ENCODE measurements around the gene MBD3L3. TPM values are rescaled to one million over a fixed set of nuclear protein-coding genes. Genes with fewer than 3 reads are reported as not detected.
A peak's percentile ranks its signal among the peaks of the same experiment; 100 is the strongest.
"Not testable (repeated sequence)": the region's sequence is repeated elsewhere in the genome, so short reads cannot be mapped to it uniquely, and the experiment has no call there.

The MBD3L3 gene
- total and polyA plus RNA-seq, 5 donors from 2014 or later, result not detected

- Mint-ChIP-seq H3K9me3 (peaks cover 0 to 5% (median 0%) of the 10 kb centered on the region in 7 donors), H3K27me3 (peaks cover 4% of the 10 kb centered on the region), H3K27ac (peak overlapping the region; percentile 92 to 98 (median 97)), H3K4me3 (peak overlapping the region; percentile 94 to 99 (median 96)), H3K36me3 (peaks cover 21% of the 10 kb centered on the region), H3K4me1 (peaks cover 0 to 37% (median 14%) of the 10 kb centered on the region in 4 donors)
- peak overlapping the region; percentile 92 for H3K27ac ChIP-seq (ENCODE audit: insufficient read depth, low read length, poor library complexity, severe bottlenecking)
- H3K4me3 ChIP-seq (ENCODE audit: low read depth, low read length), result peak overlapping the region; percentile 94
- no peaks in the 10 kb centered on the region for H3K27me3 ChIP-seq (ENCODE audit: control insufficient read depth, insufficient read depth, low read length)
- ATAC-seq (ENCODE audit: low read depth in 2 of 2) (peak; percentile 0 to 3), DNase-seq (no peak)
- peaks cover 32% of the 10 kb centered on the region for H3K36me3 ChIP-seq (ENCODE audit: control insufficient read depth, insufficient read depth, low read length)
- H3K4me1 ChIP-seq (ENCODE audit: control insufficient read depth, insufficient read depth, low read length, poor library complexity, severe bottlenecking), result peaks cover 12% of the 10 kb centered on the region
- peaks cover 0 to 3% of the 10 kb centered on the region in 2 experiments for H3K9me3 ChIP-seq (ENCODE audit: control insufficient read depth in 2 of 2, low read length in 2 of 2)
Measured at GRCh38 chr19:7069904-7070226, 11.4 kb upstream of the MBD3L3 start.

- peaks cover 27% of the 10 kb centered on the region for H3K36me3 ChIP-seq (ENCODE audit: control insufficient read depth, insufficient read depth, low read length)
- Mint-ChIP-seq H3K9me3 (peaks cover 0 to 3% (median 0%) of the 10 kb centered on the region in 7 donors), H3K27me3 (peaks cover 4% of the 10 kb centered on the region), H3K27ac (peak within 1 kb of the TSS; percentile 92 to 98 (median 97)), H3K4me3 (peak within 1 kb of the TSS; percentile 94 to 99 (median 96)), H3K36me3 (peaks cover 18% of the 10 kb centered on the region), H3K4me1 (peaks cover 0 to 35% (median 14%) of the 10 kb centered on the region in 4 donors)
- peak within 1 kb of the TSS; percentile 94 for H3K4me3 ChIP-seq (ENCODE audit: low read depth, low read length)
- peak within 1 kb of the TSS; percentile 92 for H3K27ac ChIP-seq (ENCODE audit: insufficient read depth, low read length, poor library complexity, severe bottlenecking)
- H3K27me3 ChIP-seq (ENCODE audit: control insufficient read depth, insufficient read depth, low read length), result no peaks in the 10 kb centered on the region
- ATAC-seq (ENCODE audit: low read depth in 2 of 2) (peak; percentile 96 to 98), DNase-seq (peak; percentile 97 to 99 (median 99))
- peaks cover 12% of the 10 kb centered on the region for H3K4me1 ChIP-seq (ENCODE audit: control insufficient read depth, insufficient read depth, low read length, poor library complexity, severe bottlenecking)
- peaks cover 0 to 3% of the 10 kb centered on the region in 2 experiments for H3K9me3 ChIP-seq (ENCODE audit: control insufficient read depth in 2 of 2, low read length in 2 of 2)
Measured at GRCh38 chr19:7069042-7069903, 10.8 kb upstream of the MBD3L3 start, which contains the start of gene ZNF557. Gene ZNF557 (plus strand): TSS chr19:7069703. CDS start chr19:7075075, 5,372 bp downstream.

- peak overlapping the region; percentile 94 to 99 (median 96) for H3K4me3 Mint-ChIP-seq
- H3K4me3 ChIP-seq (ENCODE audit: low read depth, low read length), result peak overlapping the region; percentile 37
- H3K4me1 Mint-ChIP-seq, result peaks cover 0 to 32% (median 13%) of the 10 kb centered on the region in 4 donors
- no peak overlapping the region for H3K27ac ChIP-seq (ENCODE audit: insufficient read depth, low read length, poor library complexity, severe bottlenecking)
- ATAC-seq (ENCODE audit: low read depth in 2 of 2) (no peak), DNase-seq (no peak)
- peaks cover 0 to 3% (median 0%) of the 10 kb centered on the region in 7 donors for H3K9me3 Mint-ChIP-seq
- peaks cover 23% of the 10 kb centered on the region for H3K36me3 ChIP-seq (ENCODE audit: control insufficient read depth, insufficient read depth, low read length)
- H3K4me1 ChIP-seq (ENCODE audit: control insufficient read depth, insufficient read depth, low read length, poor library complexity, severe bottlenecking), result peaks cover 12% of the 10 kb centered on the region
- no peaks in the 10 kb centered on the region for H3K27me3 ChIP-seq (ENCODE audit: control insufficient read depth, insufficient read depth, low read length)
- H3K36me3 Mint-ChIP-seq, result peaks cover 14% of the 10 kb centered on the region
- peaks cover 4% of the 10 kb centered on the region for H3K27me3 Mint-ChIP-seq
- peaks cover 0 to 3% of the 10 kb centered on the region in 2 experiments for H3K9me3 ChIP-seq (ENCODE audit: control insufficient read depth in 2 of 2, low read length in 2 of 2)
- H3K27ac Mint-ChIP-seq, result peak overlapping the region in 1 of 3 donors; percentile 98
Measured at GRCh38 chr19:7068599-7068998, 10.1 kb upstream of the MBD3L3 start.

DNA sequence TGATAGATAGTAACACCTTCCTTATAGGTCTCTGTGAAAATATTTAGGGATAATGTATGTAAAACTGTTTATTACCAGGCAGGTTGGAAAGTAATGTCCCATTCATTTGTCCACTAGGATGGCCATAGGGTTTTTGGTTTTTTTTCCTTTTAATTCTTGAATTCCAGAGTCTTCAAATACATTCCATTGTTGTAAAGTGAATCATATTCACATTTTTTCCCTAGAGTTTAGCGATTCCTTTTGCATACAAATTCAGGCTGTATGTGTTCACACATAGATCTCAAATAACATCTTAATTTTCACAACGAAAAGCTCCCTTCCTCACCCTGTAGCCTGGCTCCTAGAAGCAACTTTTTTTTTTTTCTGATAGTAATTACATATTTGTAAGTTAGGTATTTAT is 9.2 kb upstream of the MBD3L3 start:
- Histone ChIP-seq H3K9me3 (ENCODE audit: control insufficient read depth in 2 of 2, low read length in 2 of 2) (peaks cover 0 to 3% of the 10 kb centered on the region in 2 experiments), H3K36me3 (ENCODE audit: control insufficient read depth, insufficient read depth, low read length) (peaks cover 14% of the 10 kb centered on the region), H3K4me1 (ENCODE audit: control insufficient read depth, insufficient read depth, low read length, poor library complexity, severe bottlenecking) (peaks cover 12% of the 10 kb centered on the region), H3K4me3 (ENCODE audit: low read depth, low read length) (no peak overlapping the region), H3K27me3 (ENCODE audit: control insufficient read depth, insufficient read depth, low read length) (no peaks in the 10 kb centered on the region), H3K27ac (ENCODE audit: insufficient read depth, low read length, poor library complexity, severe bottlenecking) (no peak overlapping the region)
- peaks cover 0 to 29% (median 12%) of the 10 kb centered on the region in 4 donors for H3K4me1 Mint-ChIP-seq
- peaks cover 9% of the 10 kb centered on the region for H3K36me3 Mint-ChIP-seq
- H3K9me3 Mint-ChIP-seq, result peaks cover 0 to 3% (median 0%) of the 10 kb centered on the region in 7 donors
- DNase-seq (no peak), ATAC-seq (ENCODE audit: low read depth in 2 of 2) (no peak)
- peak overlapping the region in 2 of 4 donors; percentile 35 to 81 for H3K4me3 Mint-ChIP-seq
- H3K27me3 Mint-ChIP-seq, result peaks cover 4% of the 10 kb centered on the region
- H3K27ac Mint-ChIP-seq, result no peak overlapping the region

DNA sequence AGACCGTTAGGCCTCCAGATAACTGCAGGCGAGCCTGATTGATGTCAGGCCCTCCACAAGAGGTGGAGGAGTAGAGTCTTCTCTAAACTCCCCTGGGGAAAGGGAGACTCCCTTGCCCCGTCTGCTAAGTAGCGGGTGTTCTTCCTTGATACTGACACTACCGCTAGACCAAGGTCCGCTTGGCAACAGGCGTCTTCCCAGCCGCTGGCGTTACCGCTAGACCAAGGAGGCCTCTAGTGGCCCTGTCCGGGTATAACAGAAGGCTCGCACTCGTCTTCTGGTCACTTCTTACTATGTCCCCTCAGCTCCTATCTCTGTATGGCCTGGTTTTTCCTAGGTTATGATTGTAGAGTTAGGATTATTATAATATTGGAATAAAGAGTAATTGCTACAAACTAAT is 8.6 kb upstream of the MBD3L3 start:
- H3K4me3 ChIP-seq (ENCODE audit: low read depth, low read length); H3K27ac Mint-ChIP-seq; ATAC-seq (ENCODE audit: low read depth in 2 of 2); H3K36me3 ChIP-seq (ENCODE audit: control insufficient read depth, insufficient read depth, low read length); H3K27me3 Mint-ChIP-seq; DNase-seq; H3K27ac ChIP-seq (ENCODE audit: insufficient read depth, low read length, poor library complexity, severe bottlenecking); H3K36me3 Mint-ChIP-seq; H3K9me3 ChIP-seq (ENCODE audit: control insufficient read depth in 2 of 2, low read length in 2 of 2); H3K9me3 Mint-ChIP-seq; H3K27me3 ChIP-seq (ENCODE audit: control insufficient read depth, insufficient read depth, low read length): not testable (repeated sequence)
- Mint-ChIP-seq H3K4me1 (peaks cover 0 to 23% (median 11%) of the 10 kb centered on the region in 4 donors), H3K4me3 (peak overlapping the region in 1 of 4 donors; percentile 76)
- H3K4me1 ChIP-seq (ENCODE audit: control insufficient read depth, insufficient read depth, low read length, poor library complexity, severe bottlenecking), result peaks cover 12% of the 10 kb centered on the region

GRCh38 chr19:7063764-7064418 is 5.4 kb upstream of the MBD3L3 start:
- no peak overlapping the region for H3K27ac Mint-ChIP-seq

GRCh38 chr19:7063339-7063738 is 4.9 kb upstream of the MBD3L3 start:
- H3K27ac ChIP-seq (ENCODE audit: insufficient read depth, low read length, poor library complexity, severe bottlenecking), result no peak overlapping the region
- Mint-ChIP-seq H3K4me1 (no peaks in the 10 kb centered on the region), H3K4me3 (no peak overlapping the region), H3K9me3 (peaks cover 0 to 2% (median 0%) of the 10 kb centered on the region in 7 donors), H3K36me3 (no peaks in the 10 kb centered on the region), H3K27ac (no peak overlapping the region), H3K27me3 (no peaks in the 10 kb centered on the region)
- H3K4me1 ChIP-seq (ENCODE audit: control insufficient read depth, insufficient read depth, low read length, poor library complexity, severe bottlenecking), result no peaks in the 10 kb centered on the region
- H3K4me3 ChIP-seq (ENCODE audit: low read depth, low read length), result no peak overlapping the region
- no peaks in the 10 kb centered on the region for H3K36me3 ChIP-seq (ENCODE audit: control insufficient read depth, insufficient read depth, low read length)
- ATAC-seq (ENCODE audit: low read depth in 2 of 2) (no peak), DNase-seq (no peak)
- H3K9me3 ChIP-seq (ENCODE audit: control insufficient read depth in 2 of 2, low read length in 2 of 2), result no peaks in the 10 kb centered on the region
- H3K27me3 ChIP-seq (ENCODE audit: control insufficient read depth, insufficient read depth, low read length), result no peaks in the 10 kb centered on the region

More at GRCh38 chr19:7063764-7064418, 5.4 kb upstream of the MBD3L3 start:
- Histone ChIP-seq H3K27ac (ENCODE audit: insufficient read depth, low read length, poor library complexity, severe bottlenecking) (no peak overlapping the region), H3K4me3 (ENCODE audit: low read depth, low read length) (no peak overlapping the region), H3K36me3 (ENCODE audit: control insufficient read depth, insufficient read depth, low read length) (no peaks in the 10 kb centered on the region), H3K9me3 (ENCODE audit: control insufficient read depth in 2 of 2, low read length in 2 of 2) (no peaks in the 10 kb centered on the region), H3K27me3 (ENCODE audit: control insufficient read depth, insufficient read depth, low read length) (no peaks in the 10 kb centered on the region), H3K4me1 (ENCODE audit: control insufficient read depth, insufficient read depth, low read length, poor library complexity, severe bottlenecking) (no peaks in the 10 kb centered on the region)
- no peak overlapping the region for H3K4me3 Mint-ChIP-seq
- ATAC-seq (ENCODE audit: low read depth in 2 of 2) (no peak), DNase-seq (no peak)
- H3K4me1 Mint-ChIP-seq, result peaks cover 0 to 3% (median 2%) of the 10 kb centered on the region in 4 donors
- no peaks in the 10 kb centered on the region for H3K36me3 Mint-ChIP-seq
- H3K27me3 Mint-ChIP-seq, result no peaks in the 10 kb centered on the region
- H3K9me3 Mint-ChIP-seq, result peaks cover 0 to 2% (median 0%) of the 10 kb centered on the region in 7 donors

Data from CD4-positive, CD25-positive, alpha-beta regulatory T cell (primary cell).